OCI-LY3 (cell line): ENCODE results near the gene WWOX.

Experiments
- H2AFZ ChIP-seq: fragments of 200-600, 300-600 bp; shearing (Covaris generic); 2 replicates; pipeline ENCODE4 v1.6.0; 2014; ENCODE audit warnings: antibody characterized with exemption, low read depth, low read length
- H3K27ac ChIP-seq: fragments of 200-600, 300-600 bp; sonication (generic); 2 replicates; pipeline ENCODE4 v1.5.1; 2014; ENCODE audit warnings: mild to moderate bottlenecking, low read length, moderate library complexity, mixed read lengths
- H3K27me3 ChIP-seq: fragments of 200-600, 300-600 bp; sonication (generic); 2 replicates; pipeline ENCODE4 v1.6.1; 2014; ENCODE audit warnings: low read depth, low read length, mixed read lengths
- H3K36me3 ChIP-seq: fragments of 200-600, 300-600 bp; sonication (generic); replicated peaks from 2 replicates; pipeline ENCODE3; 2014; ENCODE audit warnings: low read depth, low read length, mixed read lengths
- H3K4me1 ChIP-seq: fragments of 300-600, 200-600 bp; sonication (generic); 2 replicates; pipeline ENCODE4 v1.6.1; 2014; ENCODE audit warnings: low read length, mixed read lengths
- H3K4me2 ChIP-seq: fragments of 200-600, 300-600 bp; sonication (generic); 2 replicates; pipeline ENCODE4 v1.6.1; 2014; ENCODE audit warnings: low read length, mixed read lengths
- H3K4me3 ChIP-seq: fragments of 300-600, 200-600 bp; sonication (generic); 2 replicates; pipeline ENCODE4 v1.5.1; 2014; ENCODE audit warnings: antibody characterized with exemption, mild to moderate bottlenecking, low read length, moderate library complexity
- H3K79me2 ChIP-seq: fragments of 300-600, 200-600 bp; shearing (Covaris generic); 2 replicates; pipeline ENCODE4 v1.6.1; 2014; ENCODE audit warnings: mild to moderate bottlenecking, low read length, mixed read lengths
- H3K9ac ChIP-seq: fragments of 300-600, 200-600 bp; shearing (Covaris generic); 2 replicates; pipeline ENCODE4 v1.6.0; 2014; ENCODE audit warnings: mild to moderate bottlenecking, low read length, moderate library complexity
- H3K9me3 ChIP-seq: fragments of 200-600, 300-600 bp; shearing (Covaris generic); 2 replicates; pipeline ENCODE4 v1.6.1; 2014; ENCODE audit warnings: low read length, mixed read lengths; ENCODE audit not compliant: insufficient read depth
- H4K20me1 ChIP-seq: fragments of 200-600, 300-600 bp; sonication (generic); 2 replicates; pipeline ENCODE4 v1.6.1; 2016; ENCODE audit warnings: low read length, mixed read lengths; ENCODE audit not compliant: insufficient read depth
- CTCF ChIP-seq: fragments of 200-600, 300-600 bp; sonication (generic); IDR thresholded peaks from 2 replicates; pipeline ENCODE4 v1.5.1; 2014; ENCODE audit warnings: antibody characterized with exemption, low read length, low read depth
- EZH2phosphoT487 ChIP-seq: fragments of 200-600 bp; shearing (Covaris generic); IDR thresholded peaks from 2 replicates; pipeline ENCODE4 v1.6.1; 2018; ENCODE audit warnings: antibody characterized with exemption, mixed run types, low read depth

Gene WWOX

GRCh38 chr16:78368121-78369102 is 269.0 kb downstream of the WWOX start:
- Histone ChIP-seq H2AFZ (no peak overlapping the region), H3K9ac (no peak overlapping the region), H4K20me1 (no peaks in the 10 kb centered on the region), H3K27me3 (no peaks in the 10 kb centered on the region), H3K36me3 (no peaks in the 10 kb centered on the region), H3K4me1 (no peaks in the 10 kb centered on the region), H3K27ac (no peak overlapping the region), H3K79me2 (no peaks in the 10 kb centered on the region), H3K4me3 (no peak overlapping the region), H3K9me3 (no peaks in the 10 kb centered on the region), H3K4me2 (no peak overlapping the region)
- no peak for TF ChIP-seq CTCF
- no peak for TF ChIP-seq EZH2phosphoT487

- H3K27ac ChIP-seq = no peak overlapping the region
- H3K4me2 ChIP-seq = no peak overlapping the region
- no peaks in the 10 kb centered on the region for H3K4me1 ChIP-seq
- TF ChIP-seq EZH2phosphoT487 = no peak
- H2AFZ ChIP-seq = no peak overlapping the region
- H3K9ac ChIP-seq = no peak overlapping the region
- no peak overlapping the region for H3K4me3 ChIP-seq
- no peaks in the 10 kb centered on the region for H3K9me3 ChIP-seq
- H3K79me2 ChIP-seq = no peaks in the 10 kb centered on the region
- H4K20me1 ChIP-seq = no peaks in the 10 kb centered on the region
- H3K36me3 ChIP-seq = no peaks in the 10 kb centered on the region
- no peaks in the 10 kb centered on the region for H3K27me3 ChIP-seq
These were observed 272.8 kb downstream of the WWOX start for GRCh38 chr16:78372277-78372676.

DNA sequence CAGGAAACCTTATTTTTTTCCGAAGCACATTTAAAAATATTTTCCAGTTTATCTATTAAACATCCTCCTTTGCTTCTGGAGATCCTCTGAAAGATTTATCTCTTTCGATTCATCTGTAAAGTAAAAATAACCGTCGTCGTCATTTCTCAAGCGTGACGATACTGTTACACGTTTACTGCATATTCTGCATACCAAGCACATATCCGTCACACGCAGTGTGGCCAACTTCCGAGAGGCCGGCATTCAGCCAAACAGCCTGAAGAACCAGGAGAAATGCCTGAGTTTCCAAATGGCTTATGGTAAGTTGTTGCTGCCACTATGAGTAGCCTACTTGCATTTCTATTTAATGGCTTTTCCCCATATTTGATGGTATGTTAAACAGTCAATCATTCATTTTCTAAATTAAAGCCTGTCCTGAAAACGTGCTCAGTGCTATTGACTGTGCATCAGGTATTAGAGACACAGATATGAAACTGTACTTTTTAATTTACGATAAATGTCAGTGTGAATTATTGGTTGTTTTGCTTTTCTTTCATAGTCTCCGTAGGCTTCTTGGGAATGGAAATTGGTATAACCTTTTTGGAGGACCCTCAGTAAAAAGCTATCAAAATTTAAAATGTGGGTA is 275.7 kb downstream of the WWOX start:
- H2AFZ ChIP-seq = no peak overlapping the region
- no peaks in the 10 kb centered on the region for H3K9me3 ChIP-seq
- H3K79me2 ChIP-seq = no peaks in the 10 kb centered on the region
- no peaks in the 10 kb centered on the region for H4K20me1 ChIP-seq
- H3K4me1 ChIP-seq = no peaks in the 10 kb centered on the region
- H3K4me2 ChIP-seq = no peak overlapping the region
- H3K27ac ChIP-seq = no peak overlapping the region
- no peak overlapping the region for H3K4me3 ChIP-seq
- H3K9ac ChIP-seq = no peak overlapping the region
- H3K36me3 ChIP-seq = no peaks in the 10 kb centered on the region
- no peak for TF ChIP-seq CTCF
- TF ChIP-seq EZH2phosphoT487 = no peak
- H3K27me3 ChIP-seq = no peaks in the 10 kb centered on the region

DNA sequence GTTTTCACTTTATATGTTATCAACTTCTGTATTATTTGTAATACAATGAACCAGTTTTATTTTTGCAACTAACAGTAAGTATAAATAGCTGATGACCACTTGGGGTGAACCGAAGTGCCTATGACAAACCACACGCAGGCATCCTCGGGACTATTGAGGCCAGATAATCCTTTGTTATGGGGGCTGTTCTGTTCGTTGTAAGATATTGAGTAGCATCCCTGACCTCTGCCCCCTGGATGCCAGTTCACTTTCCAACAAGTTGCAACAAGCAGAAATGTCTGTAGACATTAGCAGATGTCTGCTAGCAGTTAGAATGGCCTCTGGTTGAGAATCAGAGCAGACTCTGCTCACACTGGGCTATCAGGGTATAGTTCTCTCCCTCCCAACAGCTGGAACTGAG is 277.0 kb downstream of the WWOX start:
- H3K4me1 ChIP-seq = no peaks in the 10 kb centered on the region
- H3K27me3 ChIP-seq = no peaks in the 10 kb centered on the region
- H2AFZ ChIP-seq = no peak overlapping the region
- H3K9me3 ChIP-seq = no peaks in the 10 kb centered on the region
- TF ChIP-seq CTCF = no peak
- TF ChIP-seq EZH2phosphoT487 = no peak
- no peak overlapping the region for H3K4me3 ChIP-seq
- H4K20me1 ChIP-seq = no peaks in the 10 kb centered on the region
- no peaks in the 10 kb centered on the region for H3K36me3 ChIP-seq
- no peak overlapping the region for H3K9ac ChIP-seq
- no peaks in the 10 kb centered on the region for H3K79me2 ChIP-seq
- no peak overlapping the region for H3K27ac ChIP-seq
- no peak overlapping the region for H3K4me2 ChIP-seq
